Measurements from ENCODE around the gene MAP3K10.

DNA sequence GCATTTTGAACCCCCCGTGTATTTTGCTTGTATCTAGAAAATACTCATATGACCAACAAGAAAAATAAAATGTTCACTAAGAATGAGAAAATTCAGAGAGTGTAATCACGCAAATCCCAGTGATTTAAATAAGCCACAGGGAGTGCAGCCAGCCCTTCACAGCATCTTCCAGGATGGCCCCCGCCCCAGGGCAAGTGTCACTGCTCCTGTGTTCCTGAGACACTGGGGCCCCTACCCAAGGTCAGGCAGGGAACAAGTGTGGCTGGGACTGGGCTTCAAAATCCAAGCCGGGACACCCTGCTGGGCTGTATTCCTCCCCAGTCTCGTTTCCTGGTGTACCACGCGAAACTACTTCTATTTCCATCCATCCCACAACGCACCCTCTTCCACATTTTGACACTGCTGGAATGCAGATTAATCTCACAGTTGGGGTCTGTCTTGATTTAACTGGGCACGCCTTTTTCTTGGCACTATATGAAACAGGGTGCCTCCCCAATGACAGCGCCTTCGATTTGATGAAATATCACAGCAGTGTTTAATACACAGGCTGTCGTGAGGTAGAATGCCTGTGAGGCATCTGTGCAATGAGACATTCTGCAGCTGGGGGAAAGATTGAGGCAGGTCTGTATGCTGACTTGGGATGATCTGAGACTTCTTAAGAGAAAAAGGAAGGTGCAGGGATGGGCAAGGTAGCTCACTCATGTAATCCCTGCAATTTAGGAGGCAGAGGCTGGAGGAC lies 53.5 kb downstream of the MAP3K10 start:
- TF ChIP-seq POLR2AphosphoS5 (IDR thresholded peaks at IDR 0.05) (no peak), POLR2A (IDR thresholded peaks at IDR 0.05) (no peak)
- TF ChIP-seq, protein P1, sequence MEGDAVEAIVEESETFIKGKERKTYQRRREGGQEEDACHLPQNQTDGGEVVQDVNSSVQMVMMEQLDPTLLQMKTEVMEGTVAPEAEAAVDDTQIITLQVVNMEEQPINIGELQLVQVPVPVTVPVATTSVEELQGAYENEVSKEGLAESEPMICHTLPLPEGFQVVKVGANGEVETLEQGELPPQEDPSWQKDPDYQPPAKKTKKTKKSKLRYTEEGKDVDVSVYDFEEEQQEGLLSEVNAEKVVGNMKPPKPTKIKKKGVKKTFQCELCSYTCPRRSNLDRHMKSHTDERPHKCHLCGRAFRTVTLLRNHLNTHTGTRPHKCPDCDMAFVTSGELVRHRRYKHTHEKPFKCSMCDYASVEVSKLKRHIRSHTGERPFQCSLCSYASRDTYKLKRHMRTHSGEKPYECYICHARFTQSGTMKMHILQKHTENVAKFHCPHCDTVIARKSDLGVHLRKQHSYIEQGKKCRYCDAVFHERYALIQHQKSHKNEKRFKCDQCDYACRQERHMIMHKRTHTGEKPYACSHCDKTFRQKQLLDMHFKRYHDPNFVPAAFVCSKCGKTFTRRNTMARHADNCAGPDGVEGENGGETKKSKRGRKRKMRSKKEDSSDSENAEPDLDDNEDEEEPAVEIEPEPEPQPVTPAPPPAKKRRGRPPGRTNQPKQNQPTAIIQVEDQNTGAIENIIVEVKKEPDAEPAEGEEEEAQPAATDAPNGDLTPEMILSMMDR (IDR thresholded peaks at IDR 0.05): no peak

Data from sigmoid colon (tissue), 4 donors.